ENCODE measurements around the gene CFAP210.

DNA sequence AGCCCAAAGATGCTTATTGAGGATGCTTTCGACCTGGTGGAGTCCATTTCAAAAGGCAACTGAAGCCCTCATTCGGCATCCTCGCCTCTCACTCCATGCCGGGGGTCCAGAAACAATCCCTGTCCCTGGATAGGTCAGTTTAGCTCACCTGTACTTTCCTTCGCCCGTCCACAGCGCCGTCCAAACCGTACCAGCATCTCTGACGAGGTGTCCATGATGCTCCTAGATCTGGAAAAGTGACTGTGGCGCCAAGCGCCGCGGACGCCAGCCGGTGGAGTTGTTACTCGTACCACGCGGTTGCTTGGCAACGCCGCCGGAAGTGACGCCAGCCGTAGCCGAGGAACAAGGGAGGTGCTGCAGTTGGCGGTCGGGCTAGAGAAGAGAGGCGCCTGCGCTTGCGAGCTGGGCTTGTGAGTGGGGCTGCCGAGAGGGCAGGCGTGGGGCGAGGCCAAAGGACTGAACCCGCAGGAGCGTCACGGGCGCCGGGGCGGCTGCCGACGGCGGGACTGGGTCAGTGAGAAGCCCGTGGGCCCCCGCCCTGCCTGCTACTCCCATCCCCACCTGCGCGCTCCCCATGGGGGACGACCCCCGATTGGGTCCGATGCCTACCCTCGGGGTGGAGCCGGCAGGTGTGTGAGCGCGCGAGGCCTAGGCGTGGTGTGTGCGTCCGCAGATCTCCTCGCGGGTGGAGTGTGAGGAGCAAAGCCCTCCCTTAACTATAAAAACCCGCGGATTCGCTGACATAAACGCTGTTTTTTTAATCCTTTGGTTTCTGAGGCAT lies at the start of gene CFAP210, which contains the start of gene PHOSPHO2:
- TF ChIP-seq, protein P1, sequence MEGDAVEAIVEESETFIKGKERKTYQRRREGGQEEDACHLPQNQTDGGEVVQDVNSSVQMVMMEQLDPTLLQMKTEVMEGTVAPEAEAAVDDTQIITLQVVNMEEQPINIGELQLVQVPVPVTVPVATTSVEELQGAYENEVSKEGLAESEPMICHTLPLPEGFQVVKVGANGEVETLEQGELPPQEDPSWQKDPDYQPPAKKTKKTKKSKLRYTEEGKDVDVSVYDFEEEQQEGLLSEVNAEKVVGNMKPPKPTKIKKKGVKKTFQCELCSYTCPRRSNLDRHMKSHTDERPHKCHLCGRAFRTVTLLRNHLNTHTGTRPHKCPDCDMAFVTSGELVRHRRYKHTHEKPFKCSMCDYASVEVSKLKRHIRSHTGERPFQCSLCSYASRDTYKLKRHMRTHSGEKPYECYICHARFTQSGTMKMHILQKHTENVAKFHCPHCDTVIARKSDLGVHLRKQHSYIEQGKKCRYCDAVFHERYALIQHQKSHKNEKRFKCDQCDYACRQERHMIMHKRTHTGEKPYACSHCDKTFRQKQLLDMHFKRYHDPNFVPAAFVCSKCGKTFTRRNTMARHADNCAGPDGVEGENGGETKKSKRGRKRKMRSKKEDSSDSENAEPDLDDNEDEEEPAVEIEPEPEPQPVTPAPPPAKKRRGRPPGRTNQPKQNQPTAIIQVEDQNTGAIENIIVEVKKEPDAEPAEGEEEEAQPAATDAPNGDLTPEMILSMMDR (IDR thresholded peaks at IDR 0.05; ENCODE audit: low read length): no peak
- TF ChIP-seq EZH2 (optimal IDR thresholded peaks at IDR 0.05; ENCODE audit: low read depth, low read length) (no peak), EZH2phosphoT487 (IDR thresholded peaks at IDR 0.05; ENCODE audit: low read length) (no peak)

Data from MM.1S (cell line).